ENCODE measurements around the gene FLNC. TPM values are rescaled to one million over a fixed set of nuclear protein-coding genes. Genes with fewer than 3 reads are reported as not detected.

Gene FLNC
- total RNA-seq, 1 donor from 2014 or later = 31.9 TPM

GRCh38 chr7:128791972-128792327 is 38.3 kb upstream of the FLNC start:
- intact Hi-C loops (cut with DNase I) = no loop called here
- H3K4me1 ChIP-seq = peaks cover 29% of the 10 kb centered on the region
- peak overlapping the region; percentile 65 to 71 for H3K4me3 ChIP-seq
- H3K27me3 ChIP-seq = no peaks in the 10 kb centered on the region
- H3K27ac ChIP-seq = peak overlapping the region; percentile 79
- H3K9me3 ChIP-seq = no peaks in the 10 kb centered on the region
- H3K36me3 ChIP-seq = no peaks in the 10 kb centered on the region
- TF ChIP-seq CTCF (IDR thresholded peaks at IDR 0.05) (no peak), POLR2A (IDR thresholded peaks at IDR 0.05) (no peak), POLR2AphosphoS5 (IDR thresholded peaks at IDR 0.05; ENCODE audit: insufficient read depth in 1 of 2, low read depth in 1 of 2) (no peak)
- no peak for DNase-seq (ENCODE audit: extremely low spot score in 2 of 2)

GRCh38 chr7:128792471-128793180 is 37.6 kb upstream of the FLNC start:
- intact Hi-C loops (cut with DNase I) = no loop called here
- peaks cover 29% of the 10 kb centered on the region for H3K4me1 ChIP-seq
- H3K9me3 ChIP-seq = no peaks in the 10 kb centered on the region
- peak overlapping the region; percentile 79 for H3K27ac ChIP-seq
- no peak for TF ChIP-seq POLR2AphosphoS5 (IDR thresholded peaks at IDR 0.05; ENCODE audit: insufficient read depth in 1 of 2, low read depth in 1 of 2)
- H3K27me3 ChIP-seq = no peaks in the 10 kb centered on the region
- no peak for DNase-seq (ENCODE audit: extremely low spot score in 2 of 2)
- peak overlapping the region in 1 of 2 donors; percentile 71 for H3K4me3 ChIP-seq
- H3K36me3 ChIP-seq = no peaks in the 10 kb centered on the region

- intact Hi-C loops (cut with DNase I) = no loop called here
- no peak for DNase-seq (ENCODE audit: extremely low spot score in 2 of 2)
- Histone ChIP-seq H3K36me3 (no peaks in the 10 kb centered on the region), H3K9me3 (no peaks in the 10 kb centered on the region), H3K4me3 (no peak overlapping the region), H3K27me3 (no peaks in the 10 kb centered on the region), H3K27ac (no peak overlapping the region), H3K4me1 (peaks cover 29% of the 10 kb centered on the region)
- TF ChIP-seq POLR2A (IDR thresholded peaks at IDR 0.05) (no peak), POLR2AphosphoS5 (IDR thresholded peaks at IDR 0.05; ENCODE audit: insufficient read depth in 1 of 2, low read depth in 1 of 2) (no peak)
Measured at GRCh38 chr7:128793181-128793547, 37.0 kb upstream of the FLNC start.

GRCh38 chr7:128794020-128794419 is 36.2 kb upstream of the FLNC start:
- TF ChIP-seq POLR2A (IDR thresholded peaks at IDR 0.05) (no peak), CTCF (IDR thresholded peaks at IDR 0.05) (no peak), POLR2AphosphoS5 (IDR thresholded peaks at IDR 0.05; ENCODE audit: insufficient read depth in 1 of 2, low read depth in 1 of 2) (no peak)
- no peak overlapping the region for H3K27ac ChIP-seq
- intact Hi-C loops (cut with DNase I) = no loop called here
- DNase-seq (ENCODE audit: extremely low spot score in 2 of 2) = no peak
- H3K4me3 ChIP-seq = no peak overlapping the region
- H3K4me1 ChIP-seq = peaks cover 29% of the 10 kb centered on the region
- H3K27me3 ChIP-seq = no peaks in the 10 kb centered on the region
- no peaks in the 10 kb centered on the region for H3K36me3 ChIP-seq
- no peaks in the 10 kb centered on the region for H3K9me3 ChIP-seq

- no peak overlapping the region for H3K27ac ChIP-seq
- no peaks in the 10 kb centered on the region for H3K9me3 ChIP-seq
- H3K4me1 ChIP-seq = peaks cover 29% of the 10 kb centered on the region
- no peaks in the 10 kb centered on the region for H3K27me3 ChIP-seq
- intact Hi-C loops (cut with DNase I) = no loop called here
- H3K4me3 ChIP-seq = no peak overlapping the region
- TF ChIP-seq POLR2AphosphoS5 (IDR thresholded peaks at IDR 0.05; ENCODE audit: insufficient read depth in 1 of 2, low read depth in 1 of 2) (no peak), CTCF (IDR thresholded peaks at IDR 0.05) (no peak), POLR2A (IDR thresholded peaks at IDR 0.05) (no peak)
- DNase-seq (ENCODE audit: extremely low spot score in 2 of 2) = no peak
- H3K36me3 ChIP-seq = no peaks in the 10 kb centered on the region
Measured at GRCh38 chr7:128794436-128794835, 35.8 kb upstream of the FLNC start.

- H3K36me3 ChIP-seq = no peaks in the 10 kb centered on the region
- DNase-seq (ENCODE audit: extremely low spot score in 2 of 2) = no peak
- no peak overlapping the region for H3K27ac ChIP-seq
- H3K4me1 ChIP-seq = peaks cover 26% of the 10 kb centered on the region
- TF ChIP-seq CTCF (IDR thresholded peaks at IDR 0.05) = no peak
- no peaks in the 10 kb centered on the region for H3K27me3 ChIP-seq
- intact Hi-C loops (cut with DNase I) = no loop called here
- no peak overlapping the region for H3K4me3 ChIP-seq
- no peaks in the 10 kb centered on the region for H3K9me3 ChIP-seq
Measured at GRCh38 chr7:128795129-128795528, 35.1 kb upstream of the FLNC start.
